Loucy (cell line): Measurements from ENCODE around the gene ATF2.

Source experiments
- EZH2phosphoT487 ChIP-seq: fragments of 200-600 bp; IDR thresholded peaks from 2 replicates; pipeline ENCODE4 v1.6.1; 2018; ENCODE audit warnings: antibody characterized with exemption, mild to moderate bottlenecking, moderate library complexity, borderline replicate concordance
- TF ChIP-seq, protein P1 (sequence below): fragments of 200-600 bp; sonication (generic); conservative IDR thresholded peaks from 2 replicates; pipeline ENCODE4 v1.5.1; 2014; ENCODE audit warnings: mild to moderate bottlenecking, antibody characterized with exemption, low read length

DNA sequence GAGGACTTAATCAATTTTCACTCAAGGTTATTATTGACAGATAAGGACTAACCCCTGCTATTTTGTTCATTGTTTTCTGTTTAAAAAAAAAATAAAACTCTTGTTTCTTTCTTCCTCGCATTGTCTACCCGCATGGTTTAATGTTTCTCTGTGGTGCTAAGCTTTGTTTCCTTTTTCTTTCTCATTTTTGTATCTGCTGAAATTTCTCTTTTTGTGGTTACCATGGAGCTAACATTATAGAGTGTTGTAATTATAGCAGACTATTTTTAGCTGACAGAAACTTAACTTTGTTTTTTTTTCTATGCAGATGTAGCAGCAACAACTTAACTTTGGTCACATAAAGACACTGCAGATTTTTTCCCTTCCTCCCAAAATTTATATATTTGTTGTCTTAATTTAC, 119.7 kb downstream of the ATF2 start:
- TF ChIP-seq, protein P1, sequence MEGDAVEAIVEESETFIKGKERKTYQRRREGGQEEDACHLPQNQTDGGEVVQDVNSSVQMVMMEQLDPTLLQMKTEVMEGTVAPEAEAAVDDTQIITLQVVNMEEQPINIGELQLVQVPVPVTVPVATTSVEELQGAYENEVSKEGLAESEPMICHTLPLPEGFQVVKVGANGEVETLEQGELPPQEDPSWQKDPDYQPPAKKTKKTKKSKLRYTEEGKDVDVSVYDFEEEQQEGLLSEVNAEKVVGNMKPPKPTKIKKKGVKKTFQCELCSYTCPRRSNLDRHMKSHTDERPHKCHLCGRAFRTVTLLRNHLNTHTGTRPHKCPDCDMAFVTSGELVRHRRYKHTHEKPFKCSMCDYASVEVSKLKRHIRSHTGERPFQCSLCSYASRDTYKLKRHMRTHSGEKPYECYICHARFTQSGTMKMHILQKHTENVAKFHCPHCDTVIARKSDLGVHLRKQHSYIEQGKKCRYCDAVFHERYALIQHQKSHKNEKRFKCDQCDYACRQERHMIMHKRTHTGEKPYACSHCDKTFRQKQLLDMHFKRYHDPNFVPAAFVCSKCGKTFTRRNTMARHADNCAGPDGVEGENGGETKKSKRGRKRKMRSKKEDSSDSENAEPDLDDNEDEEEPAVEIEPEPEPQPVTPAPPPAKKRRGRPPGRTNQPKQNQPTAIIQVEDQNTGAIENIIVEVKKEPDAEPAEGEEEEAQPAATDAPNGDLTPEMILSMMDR = no peak
- TF ChIP-seq EZH2phosphoT487 = no peak
